ENCODE measurements around the gene SORCS3.

Gene SORCS3

DNA sequence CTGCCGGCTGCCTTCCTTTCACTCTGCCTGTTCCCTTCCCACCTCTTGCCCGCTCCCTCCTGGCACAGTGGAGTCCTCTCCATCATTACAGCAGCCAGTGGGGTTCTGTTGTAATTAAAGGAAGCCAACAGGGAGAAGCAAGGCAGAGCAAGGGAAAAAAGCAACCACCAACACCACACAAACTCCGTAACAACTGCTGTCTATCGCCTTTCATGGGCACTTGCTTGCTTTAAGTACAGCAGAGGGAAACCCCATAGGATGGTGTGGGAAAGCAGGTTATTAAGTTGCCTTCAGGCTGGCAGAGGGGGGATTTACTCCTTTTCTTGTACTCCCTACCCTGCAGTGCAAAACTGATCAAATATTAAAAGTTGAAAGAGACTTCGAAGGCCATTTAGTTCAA is 22.0 kb downstream of the SORCS3 start:
- H3K4me3 ChIP-seq (ENCODE audit: low read depth, low read length): no peak overlapping the region
- no peak overlapping the region for H3K27ac ChIP-seq
- no peaks in the 10 kb centered on the region for H3K27me3 ChIP-seq (ENCODE audit: insufficient read depth, low read depth, severe bottlenecking)
- H3K36me3 ChIP-seq: no peaks in the 10 kb centered on the region
- TF ChIP-seq, protein P1, sequence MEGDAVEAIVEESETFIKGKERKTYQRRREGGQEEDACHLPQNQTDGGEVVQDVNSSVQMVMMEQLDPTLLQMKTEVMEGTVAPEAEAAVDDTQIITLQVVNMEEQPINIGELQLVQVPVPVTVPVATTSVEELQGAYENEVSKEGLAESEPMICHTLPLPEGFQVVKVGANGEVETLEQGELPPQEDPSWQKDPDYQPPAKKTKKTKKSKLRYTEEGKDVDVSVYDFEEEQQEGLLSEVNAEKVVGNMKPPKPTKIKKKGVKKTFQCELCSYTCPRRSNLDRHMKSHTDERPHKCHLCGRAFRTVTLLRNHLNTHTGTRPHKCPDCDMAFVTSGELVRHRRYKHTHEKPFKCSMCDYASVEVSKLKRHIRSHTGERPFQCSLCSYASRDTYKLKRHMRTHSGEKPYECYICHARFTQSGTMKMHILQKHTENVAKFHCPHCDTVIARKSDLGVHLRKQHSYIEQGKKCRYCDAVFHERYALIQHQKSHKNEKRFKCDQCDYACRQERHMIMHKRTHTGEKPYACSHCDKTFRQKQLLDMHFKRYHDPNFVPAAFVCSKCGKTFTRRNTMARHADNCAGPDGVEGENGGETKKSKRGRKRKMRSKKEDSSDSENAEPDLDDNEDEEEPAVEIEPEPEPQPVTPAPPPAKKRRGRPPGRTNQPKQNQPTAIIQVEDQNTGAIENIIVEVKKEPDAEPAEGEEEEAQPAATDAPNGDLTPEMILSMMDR (IDR thresholded peaks at IDR 0.05; ENCODE audit: low read depth, low read length): no peak
- no peak for DNase-seq
- no peaks in the 10 kb centered on the region for H3K9me3 ChIP-seq (ENCODE audit: severe bottlenecking)

DNA sequence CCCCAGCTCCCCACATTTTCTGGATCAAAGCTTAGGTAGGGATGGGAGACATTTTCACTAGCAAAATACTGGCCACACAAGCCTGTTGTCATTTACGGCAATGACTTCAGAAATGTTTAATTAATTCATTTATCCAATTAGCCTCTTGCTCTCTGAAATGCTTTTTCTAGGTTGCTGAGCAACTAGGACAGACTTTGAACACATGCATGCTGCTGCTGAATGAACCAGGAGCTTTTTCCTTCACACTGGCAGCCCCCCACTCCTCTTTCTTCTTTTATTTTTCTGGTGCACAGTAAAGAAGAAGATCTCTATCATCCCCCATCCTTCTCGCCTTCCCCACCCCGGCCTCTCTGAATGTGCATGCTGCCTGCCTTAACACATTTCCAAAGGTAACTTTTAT is 22.5 kb downstream of the SORCS3 start:
- no peak for DNase-seq
- H3K27me3 ChIP-seq (ENCODE audit: insufficient read depth, low read depth, severe bottlenecking): no peaks in the 10 kb centered on the region

DNA sequence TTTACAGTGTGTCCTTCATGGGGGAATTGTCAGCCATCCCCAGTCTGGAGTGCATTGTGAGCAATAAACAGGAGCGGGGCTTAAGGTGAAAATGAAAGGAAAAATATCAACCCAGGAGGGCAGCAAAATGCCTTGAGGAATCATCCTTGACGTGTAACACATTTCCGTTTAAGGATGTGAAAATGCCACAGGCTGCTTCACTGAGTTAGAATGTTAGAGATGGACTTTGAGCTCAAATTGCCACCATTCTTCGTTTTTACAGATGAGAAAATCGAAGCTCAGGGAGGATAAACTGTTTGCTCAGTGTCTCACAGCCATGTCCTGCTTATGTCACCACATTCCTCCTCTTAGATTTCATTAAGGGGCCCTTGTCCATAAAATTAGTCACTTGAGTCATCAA is 23.1 kb downstream of the SORCS3 start:
- no peaks in the 10 kb centered on the region for H3K27me3 ChIP-seq (ENCODE audit: insufficient read depth, low read depth, severe bottlenecking)
- no peak overlapping the region for H3K4me3 ChIP-seq (ENCODE audit: low read depth, low read length)
- H3K27ac ChIP-seq: no peak overlapping the region
- H3K9me3 ChIP-seq (ENCODE audit: severe bottlenecking): no peaks in the 10 kb centered on the region
- no peak for DNase-seq
- H3K36me3 ChIP-seq: no peaks in the 10 kb centered on the region
- TF ChIP-seq, protein P1 (IDR thresholded peaks at IDR 0.05; ENCODE audit: low read depth, low read length): no peak

More for the DNA sequence above, 22.5 kb downstream of the SORCS3 start:
- TF ChIP-seq, protein P1 (IDR thresholded peaks at IDR 0.05; ENCODE audit: low read depth, low read length): no peak
- Histone ChIP-seq H3K9me3 (ENCODE audit: severe bottlenecking) (no peaks in the 10 kb centered on the region), H3K27ac (no peak overlapping the region), H3K36me3 (no peaks in the 10 kb centered on the region), H3K4me3 (ENCODE audit: low read depth, low read length) (no peak overlapping the region)

DNA sequence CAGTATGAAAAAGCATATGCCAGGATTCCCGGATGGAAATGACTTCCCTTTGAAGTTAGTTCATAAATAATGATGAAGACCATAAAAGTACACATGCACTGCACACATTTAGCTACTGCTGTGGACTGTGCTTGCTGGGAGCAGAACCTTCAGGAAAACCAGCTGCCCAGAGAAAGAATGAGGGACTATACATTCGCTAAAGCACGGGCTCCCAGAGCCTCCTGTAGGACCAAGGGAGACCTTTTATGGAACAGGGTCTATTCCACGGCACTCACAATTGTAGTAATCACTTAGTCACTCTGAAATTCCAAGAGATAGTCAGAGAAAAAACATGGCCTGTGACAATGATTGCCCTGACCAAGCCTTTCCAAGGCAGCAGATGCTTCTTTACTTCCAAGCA is 24.1 kb downstream of the SORCS3 start:
- TF ChIP-seq, protein P1 (IDR thresholded peaks at IDR 0.05; ENCODE audit: low read depth, low read length): no peak
- Histone ChIP-seq H3K9me3 (ENCODE audit: severe bottlenecking) (no peaks in the 10 kb centered on the region), H3K27ac (no peak overlapping the region), H3K27me3 (ENCODE audit: insufficient read depth, low read depth, severe bottlenecking) (no peaks in the 10 kb centered on the region), H3K4me3 (ENCODE audit: low read depth, low read length) (no peak overlapping the region), H3K36me3 (no peaks in the 10 kb centered on the region)
- DNase-seq: no peak

- H3K4me3 ChIP-seq (ENCODE audit: low read depth, low read length): no peak overlapping the region
- DNase-seq: no peak
- H3K9me3 ChIP-seq (ENCODE audit: severe bottlenecking): no peaks in the 10 kb centered on the region
- TF ChIP-seq, protein P1 (IDR thresholded peaks at IDR 0.05; ENCODE audit: low read depth, low read length): no peak
- H3K27me3 ChIP-seq (ENCODE audit: insufficient read depth, low read depth, severe bottlenecking): no peaks in the 10 kb centered on the region
- no peak overlapping the region for H3K27ac ChIP-seq
- H3K36me3 ChIP-seq: no peaks in the 10 kb centered on the region
Measured at GRCh38 chr10:104666106-104666505, 25.0 kb downstream of the SORCS3 start.

DNA sequence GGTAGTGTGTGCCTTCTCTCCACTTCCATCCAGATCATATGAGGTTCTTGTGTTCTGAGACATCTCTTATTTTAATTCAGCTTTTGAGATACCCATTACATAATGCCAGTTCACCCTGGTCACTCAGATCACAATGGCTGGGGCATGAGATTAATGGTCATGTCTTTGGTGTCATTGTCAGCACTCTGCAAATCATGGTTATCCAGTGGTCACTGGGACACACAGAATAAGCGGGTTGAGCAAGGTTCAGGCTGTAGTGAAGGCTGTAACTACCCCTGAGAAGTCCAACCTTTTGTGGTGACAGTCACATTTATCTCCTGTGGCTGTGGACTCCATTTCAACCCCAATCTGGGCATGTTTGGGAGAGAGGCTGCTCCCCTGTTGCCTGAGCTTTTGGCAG is 35.8 kb downstream of the SORCS3 start:
- DNase-seq: no peak
- Histone ChIP-seq H3K27me3 (ENCODE audit: insufficient read depth, low read depth, severe bottlenecking) (no peaks in the 10 kb centered on the region), H3K27ac (no peak overlapping the region), H3K36me3 (no peaks in the 10 kb centered on the region), H3K9me3 (ENCODE audit: severe bottlenecking) (no peaks in the 10 kb centered on the region), H3K4me3 (ENCODE audit: low read depth, low read length) (no peak overlapping the region)
- TF ChIP-seq, protein P1 (IDR thresholded peaks at IDR 0.05; ENCODE audit: low read depth, low read length): no peak

Data from WERI-Rb-1 (cell line).